GM12874 (cell line): ENCODE results near the gene SEMA3F.

Experiments used
- TF ChIP-seq, protein P1 (sequence below): IDR thresholded peaks from 2 replicates; pipeline ENCODE4 v1.5.1; 2011; ENCODE audit warnings: low read depth, mild to moderate bottlenecking, control low read depth, low read length, moderate library complexity; ENCODE audit not compliant: insufficient read depth

SEMA3F gene

DNA sequence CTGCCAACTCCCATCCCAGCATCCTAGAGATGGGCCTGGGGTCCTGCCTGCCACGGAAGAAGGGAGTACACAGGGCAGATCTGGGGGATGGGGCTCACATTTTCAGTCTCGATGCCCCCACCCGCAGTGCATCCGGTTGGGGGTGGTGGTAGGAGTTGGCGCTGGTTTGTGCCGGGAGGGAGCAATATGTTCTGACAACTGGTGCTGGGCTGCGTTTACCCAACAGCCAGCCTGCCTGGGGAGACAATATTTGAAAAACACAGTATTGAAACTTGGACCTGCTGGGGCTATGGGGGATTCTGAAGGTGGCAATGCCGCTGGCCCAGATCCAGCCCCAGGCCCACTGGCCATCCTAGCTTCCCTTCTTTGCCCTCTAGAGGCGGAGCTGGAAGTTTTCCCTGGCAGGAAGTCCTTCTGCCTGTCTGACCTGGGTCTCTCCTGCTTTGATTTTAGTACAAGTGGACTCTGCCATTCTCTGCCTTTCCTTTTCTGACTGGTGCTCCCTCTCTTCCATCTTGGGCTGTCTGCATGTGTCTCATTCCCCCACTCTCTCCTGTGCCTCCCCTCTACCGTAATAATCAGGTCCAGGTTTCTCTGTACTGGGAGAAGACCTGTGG is 3.5 kb downstream of the SEMA3F start:
- TF ChIP-seq, protein P1, sequence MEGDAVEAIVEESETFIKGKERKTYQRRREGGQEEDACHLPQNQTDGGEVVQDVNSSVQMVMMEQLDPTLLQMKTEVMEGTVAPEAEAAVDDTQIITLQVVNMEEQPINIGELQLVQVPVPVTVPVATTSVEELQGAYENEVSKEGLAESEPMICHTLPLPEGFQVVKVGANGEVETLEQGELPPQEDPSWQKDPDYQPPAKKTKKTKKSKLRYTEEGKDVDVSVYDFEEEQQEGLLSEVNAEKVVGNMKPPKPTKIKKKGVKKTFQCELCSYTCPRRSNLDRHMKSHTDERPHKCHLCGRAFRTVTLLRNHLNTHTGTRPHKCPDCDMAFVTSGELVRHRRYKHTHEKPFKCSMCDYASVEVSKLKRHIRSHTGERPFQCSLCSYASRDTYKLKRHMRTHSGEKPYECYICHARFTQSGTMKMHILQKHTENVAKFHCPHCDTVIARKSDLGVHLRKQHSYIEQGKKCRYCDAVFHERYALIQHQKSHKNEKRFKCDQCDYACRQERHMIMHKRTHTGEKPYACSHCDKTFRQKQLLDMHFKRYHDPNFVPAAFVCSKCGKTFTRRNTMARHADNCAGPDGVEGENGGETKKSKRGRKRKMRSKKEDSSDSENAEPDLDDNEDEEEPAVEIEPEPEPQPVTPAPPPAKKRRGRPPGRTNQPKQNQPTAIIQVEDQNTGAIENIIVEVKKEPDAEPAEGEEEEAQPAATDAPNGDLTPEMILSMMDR, result no peak

DNA sequence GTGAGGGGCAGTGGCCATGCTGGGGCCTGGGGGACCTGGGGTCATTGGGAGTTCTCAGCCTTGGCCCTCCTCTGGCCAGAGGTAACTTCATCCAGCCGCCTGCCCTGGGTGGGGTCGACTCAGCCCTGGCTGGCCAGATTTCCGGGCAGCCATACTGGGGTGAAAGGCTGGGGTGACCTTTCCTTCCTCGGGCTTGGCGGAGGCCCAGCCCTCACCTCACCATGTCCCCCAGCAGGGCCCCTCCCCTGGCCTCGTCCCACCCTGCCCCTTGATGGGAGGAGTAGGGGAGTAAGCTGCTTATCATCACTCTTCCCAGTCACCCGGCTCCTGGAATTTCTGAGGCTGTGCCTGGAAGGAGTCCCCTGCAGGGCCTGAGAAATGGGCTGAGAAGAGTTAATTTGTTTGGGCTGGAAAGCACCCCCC is 5.4 kb downstream of the SEMA3F start:
- TF ChIP-seq, protein P1, result no peak

DNA sequence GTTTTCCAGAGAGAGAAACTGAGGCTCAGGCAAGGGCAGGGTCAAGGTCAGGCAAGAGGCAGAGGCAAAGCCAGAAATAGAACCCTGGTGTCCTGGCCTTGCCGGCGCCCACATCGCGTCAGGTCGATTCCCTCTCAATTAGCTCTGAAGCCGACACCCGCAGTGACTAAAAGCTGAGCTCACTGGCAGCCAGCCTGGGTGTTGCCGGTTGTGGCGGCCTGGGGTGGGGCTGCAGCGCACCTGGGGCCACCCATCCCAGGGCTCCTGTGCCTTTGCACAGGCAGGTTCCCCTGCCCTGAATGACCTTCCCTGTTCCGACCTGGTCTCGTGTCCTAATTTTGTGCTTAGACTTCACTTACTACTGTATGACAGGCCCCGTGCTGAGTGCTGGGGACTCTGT is 6.2 kb downstream of the SEMA3F start:
- TF ChIP-seq, protein P1, result no peak

DNA sequence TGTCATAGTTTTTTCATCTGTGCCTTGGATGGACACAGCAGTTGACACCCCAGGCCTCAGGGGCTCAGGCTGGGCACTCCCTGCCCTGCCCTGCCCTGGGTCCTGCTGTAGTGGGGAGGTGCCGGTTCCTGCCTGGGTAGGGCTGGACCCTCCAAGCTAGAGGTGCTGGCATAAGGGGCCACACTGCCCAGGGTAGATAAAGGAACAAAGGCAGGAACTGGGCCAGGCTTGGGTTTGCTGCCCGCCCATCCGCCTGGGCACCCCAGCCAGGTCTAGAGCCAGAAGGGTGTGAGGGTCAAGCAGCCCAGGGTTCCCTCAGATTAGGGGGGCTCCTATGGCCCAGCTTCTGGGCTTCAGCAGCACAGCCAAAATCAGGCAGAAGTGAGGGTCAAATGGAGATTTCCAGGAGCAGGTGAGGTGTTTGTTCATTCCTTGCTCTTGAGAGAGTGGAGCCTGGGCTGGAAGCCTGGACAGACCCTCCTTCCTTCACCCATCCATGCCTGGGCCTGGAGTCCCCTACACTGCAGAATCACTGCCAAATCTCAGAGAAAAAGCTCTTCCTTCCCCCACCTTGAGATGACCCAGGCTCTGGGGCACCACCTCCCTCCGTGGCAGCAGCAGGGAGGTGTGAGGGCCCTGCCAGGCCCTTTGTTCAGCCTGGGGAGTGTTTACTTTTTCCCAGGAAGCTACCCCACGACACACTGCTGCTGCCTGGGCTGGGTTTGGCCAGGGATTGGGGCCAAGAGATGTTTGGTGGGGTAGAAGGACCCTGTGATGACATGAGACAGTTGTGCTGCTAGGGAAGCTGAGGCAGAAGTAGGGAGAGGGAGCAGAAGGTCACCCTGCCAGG is 7.1 kb downstream of the SEMA3F start:
- TF ChIP-seq, protein P1, result no peak

DNA sequence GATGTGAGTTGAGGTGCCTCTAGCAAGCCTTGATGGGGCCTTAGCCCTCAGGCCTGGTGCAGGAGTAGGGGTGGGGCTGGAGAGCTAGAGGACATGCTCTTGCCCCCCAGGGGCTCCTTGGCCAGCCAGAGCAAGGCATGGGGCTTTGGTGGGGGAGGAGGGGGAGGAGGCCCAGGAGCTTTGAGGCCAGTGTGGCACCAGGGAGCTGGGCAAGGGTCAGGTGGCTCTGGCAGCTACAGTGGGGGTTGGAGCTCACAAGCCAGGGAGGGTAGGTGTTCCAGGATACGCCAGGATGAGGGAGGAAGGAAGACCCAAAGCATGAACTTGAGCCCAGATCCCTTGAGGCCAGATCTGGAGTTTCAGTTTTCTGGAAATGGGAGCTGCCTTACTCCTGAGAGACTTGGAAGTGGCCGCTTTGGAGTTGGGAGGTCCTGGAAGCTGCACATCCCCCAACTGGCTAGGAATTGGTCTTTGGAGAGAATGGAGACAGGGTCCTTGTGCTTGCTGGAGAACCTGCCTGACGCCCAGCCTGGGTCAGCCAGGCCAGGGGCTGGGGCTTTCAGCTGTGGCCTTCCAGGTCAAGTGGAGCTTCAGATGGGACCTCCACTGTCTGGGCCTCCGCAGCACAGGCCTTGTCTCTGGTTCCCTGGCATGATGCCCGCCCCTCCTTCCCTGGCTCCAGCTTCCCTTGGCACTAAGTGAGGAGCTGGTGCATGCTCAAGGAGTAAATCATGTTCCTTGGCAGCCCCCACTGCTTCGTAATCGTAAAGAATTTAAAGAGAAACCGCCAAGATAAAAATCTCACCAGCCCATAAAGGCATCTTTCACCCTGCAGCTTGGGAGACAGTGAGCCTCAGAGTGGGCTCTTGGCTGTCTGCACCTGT is 8.7 kb downstream of the SEMA3F start:
- TF ChIP-seq, protein P1, result no peak

- TF ChIP-seq, protein P1, result no peak
Measured at GRCh38 chr3:50164481-50164880, 9.4 kb downstream of the SEMA3F start.
